Measurements from ENCODE around the gene OR1J4.

DNA sequence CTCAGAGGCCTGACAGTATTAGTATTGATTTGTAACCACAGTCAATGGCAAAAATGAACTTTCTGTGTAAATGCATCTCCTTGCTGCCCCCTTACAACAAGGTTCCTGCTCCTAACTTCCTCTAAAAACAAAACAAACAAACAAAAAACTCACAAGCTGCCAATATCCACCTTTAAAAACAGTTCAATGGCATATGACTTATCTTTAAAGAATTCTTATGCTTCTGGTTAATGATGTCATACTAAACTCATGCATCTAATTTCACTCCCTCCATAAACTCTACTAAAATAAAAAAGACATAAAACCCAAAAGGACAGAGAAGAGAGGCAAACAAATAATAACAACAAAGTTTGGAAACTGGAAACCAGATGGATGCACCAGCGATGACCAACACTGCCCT lies 17.2 kb downstream of the OR1J4 start:
- no peak for TF ChIP-seq GATA2 (IDR thresholded peaks at IDR 0.05; ENCODE audit: low read depth, low read length)
- no peak for TF ChIP-seq GATA3 (IDR thresholded peaks at IDR 0.05; ENCODE audit: low read depth, low read length)

Measured in SH-SY5Y (cell line).